GM19099 (cell line): ENCODE data around the gene ZNF74.

Experiments
- POLR2A ChIP-seq: IDR thresholded peaks from 3 replicates; pipeline ENCODE4 v1.6.1; 2011; ENCODE audit warnings: low read depth; ENCODE audit not compliant: insufficient read length; ENCODE audit errors: extremely low read depth

The ZNF74 gene

GRCh38 chr22:20397498-20397897 is 3.5 kb downstream of the ZNF74 start:
- TF ChIP-seq POLR2A: no peak

- no peak for TF ChIP-seq POLR2A
Observed at GRCh38 chr22:20398420-20398819, 4.5 kb downstream of the ZNF74 start.

GRCh38 chr22:20399866-20400605 is 6.1 kb downstream of the ZNF74 start:
- no peak for TF ChIP-seq POLR2A

GRCh38 chr22:20400606-20401375 is 6.8 kb downstream of the ZNF74 start:
- no peak for TF ChIP-seq POLR2A

- TF ChIP-seq POLR2A: no peak
Observed at GRCh38 chr22:20401376-20402014, 7.5 kb downstream of the ZNF74 start.

GRCh38 chr22:20402960-20403778 is 9.2 kb downstream of the ZNF74 start:
- TF ChIP-seq POLR2A: no peak

- no peak for TF ChIP-seq POLR2A
Observed at GRCh38 chr22:20403779-20404140, 9.8 kb downstream of the ZNF74 start.

GRCh38 chr22:20404881-20405280 is 10.9 kb downstream of the ZNF74 start:
- TF ChIP-seq POLR2A: no peak

- TF ChIP-seq POLR2A: no peak
Observed at GRCh38 chr22:20405291-20405930, 11.5 kb downstream of the ZNF74 start.

- TF ChIP-seq POLR2A: no peak
Observed at GRCh38 chr22:20405931-20406685, 12.2 kb downstream of the ZNF74 start.

GRCh38 chr22:20406686-20407408 is 12.9 kb downstream of the ZNF74 start:
- TF ChIP-seq POLR2A: no peak

GRCh38 chr22:20407829-20408228 is 13.9 kb downstream of the ZNF74 start:
- TF ChIP-seq POLR2A: no peak

GRCh38 chr22:20408891-20409290 is 14.9 kb downstream of the ZNF74 start:
- no peak for TF ChIP-seq POLR2A

GRCh38 chr22:20412474-20413216 is 18.7 kb downstream of the ZNF74 start:
- TF ChIP-seq POLR2A: no peak
